Activated CD4-positive, alpha-beta T cell treated with anti-CD3 and anti-CD28 coated beads, Interleukin-2, amount 10 ng/mL, durations not matched to agents 7 days and 5 days (primary cell): Measurements from ENCODE around the gene ST3GAL4. TPM values are rescaled to one million over a fixed set of nuclear protein-coding genes. Genes with fewer than 3 reads are reported as not detected.

Experiments
- CTCF ChIA-PET: fragments of 350-600 bp; sonication (Branson Sonifier 250); formaldehyde crosslinking; loops from one replicate; lab custom pipeline; 2021; ENCODE audit warnings: antibody characterized with exemption; lab: Charles Lee
- POLR2A ChIA-PET: fragments of 350-600 bp; sonication (Branson Sonifier 250); formaldehyde crosslinking; loops from one replicate; lab custom pipeline; 2021; ENCODE audit warnings: antibody characterized with exemption; lab: Charles Lee
- DNase-seq: peaks from one replicate; pipeline ENCODE4 v3.0.0-alpha.2; 2020
- H3K27ac Mint-ChIP-seq: one replicate; pipeline ENCODE4 v1.8.0; 2021; ENCODE audit warnings: mild to moderate bottlenecking, moderate library complexity, mixed read lengths
- H3K27me3 Mint-ChIP-seq: one replicate; pipeline ENCODE4 v1.8.0; 2021; ENCODE audit warnings: mixed read lengths
- H3K36me3 Mint-ChIP-seq: one replicate; pipeline ENCODE4 v1.8.0; 2021; ENCODE audit warnings: low read depth, mixed read lengths
- H3K4me1 Mint-ChIP-seq: one replicate; pipeline ENCODE4 v1.8.0; 2021; ENCODE audit warnings: mixed read lengths
- H3K4me3 Mint-ChIP-seq: one replicate; pipeline ENCODE4 v1.8.0; 2021; ENCODE audit warnings: mild to moderate bottlenecking, moderate library complexity, mixed read lengths
- H3K9me3 Mint-ChIP-seq: one replicate; pipeline ENCODE4 v1.8.0; 2021; ENCODE audit warnings: mixed read lengths
- total RNA-seq, 2 experiments: library from RNA; stranded (reverse); gene quantifications; one replicate each; pipeline ENCODE4 v1.2.3, GENCODE V29; 2021

ST3GAL4 gene
- total RNA-seq, 2 experiments from 2014 or later: 7.5 to 7.6 TPM

- Mint-ChIP-seq H3K9me3 (no peaks in the 10 kb centered on the region), H3K36me3 (no peaks in the 10 kb centered on the region), H3K27me3 (no peaks in the 10 kb centered on the region), H3K27ac (no peak overlapping the region), H3K4me1 (no peaks in the 10 kb centered on the region), H3K4me3 (no peak overlapping the region)
- ChIA-PET POLR2A (no interaction called here), CTCF (interaction anchor here (1.3 to 1.4 kb wide), 2 partner anchors 10 to 18 kb away, joined by 4 read pairs; no protein-coding TSS in a partner anchor)
- DNase-seq: no peak
Measured at GRCh38 chr11:126403022-126403581, 47.6 kb downstream of the ST3GAL4 start.

- POLR2A ChIA-PET: no interaction called here
- Mint-ChIP-seq H3K36me3 (no peaks in the 10 kb centered on the region), H3K27me3 (no peaks in the 10 kb centered on the region), H3K4me3 (no peak overlapping the region), H3K9me3 (no peaks in the 10 kb centered on the region), H3K4me1 (no peaks in the 10 kb centered on the region), H3K27ac (no peak overlapping the region)
- CTCF ChIA-PET: interaction anchor here (1.4 kb wide), 1 partner anchor 17 kb away, joined by 4 read pairs; no protein-coding TSS in a partner anchor
- DNase-seq: no peak
Measured at GRCh38 chr11:126403658-126404057, 48.2 kb downstream of the ST3GAL4 start.

GRCh38 chr11:126404367-126404766, 48.9 kb downstream of the ST3GAL4 start:
- Mint-ChIP-seq H3K27ac (no peak overlapping the region), H3K4me1 (no peaks in the 10 kb centered on the region), H3K9me3 (no peaks in the 10 kb centered on the region), H3K4me3 (no peak overlapping the region), H3K27me3 (no peaks in the 10 kb centered on the region), H3K36me3 (no peaks in the 10 kb centered on the region)
- CTCF ChIA-PET: no interaction called here
- POLR2A ChIA-PET: no interaction called here
- no peak for DNase-seq

- DNase-seq: no peak
- Mint-ChIP-seq H3K27ac (no peak overlapping the region), H3K36me3 (no peaks in the 10 kb centered on the region), H3K9me3 (no peaks in the 10 kb centered on the region), H3K4me3 (no peak overlapping the region), H3K27me3 (no peaks in the 10 kb centered on the region), H3K4me1 (no peaks in the 10 kb centered on the region)
- POLR2A ChIA-PET: no interaction called here
- CTCF ChIA-PET: no interaction called here
Measured at GRCh38 chr11:126405374-126405773, 49.9 kb downstream of the ST3GAL4 start.

GRCh38 chr11:126405906-126406305, 50.4 kb downstream of the ST3GAL4 start:
- H3K4me3 Mint-ChIP-seq: no peak overlapping the region
- no peak for DNase-seq
- ChIA-PET CTCF (interaction anchor here (1.5 kb wide), 1 partner anchor 75 kb away, joined by 4 read pairs; no protein-coding TSS in a partner anchor), POLR2A (no interaction called here)
- H3K9me3 Mint-ChIP-seq: no peaks in the 10 kb centered on the region
- H3K4me1 Mint-ChIP-seq: no peaks in the 10 kb centered on the region
- H3K36me3 Mint-ChIP-seq: no peaks in the 10 kb centered on the region
- no peaks in the 10 kb centered on the region for H3K27me3 Mint-ChIP-seq
- no peak overlapping the region for H3K27ac Mint-ChIP-seq

- no peaks in the 10 kb centered on the region for H3K4me1 Mint-ChIP-seq
- no peaks in the 10 kb centered on the region for H3K27me3 Mint-ChIP-seq
- no peaks in the 10 kb centered on the region for H3K9me3 Mint-ChIP-seq
- ChIA-PET POLR2A (no interaction called here), CTCF (interaction anchor here (1.5 kb wide), 1 partner anchor 74 kb away, joined by 4 read pairs; no protein-coding TSS in a partner anchor)
- DNase-seq: no peak
- H3K4me3 Mint-ChIP-seq: no peak overlapping the region
- H3K27ac Mint-ChIP-seq: no peak overlapping the region
- no peaks in the 10 kb centered on the region for H3K36me3 Mint-ChIP-seq
Measured at GRCh38 chr11:126406368-126406767, 50.9 kb downstream of the ST3GAL4 start.

- no peaks in the 10 kb centered on the region for H3K36me3 Mint-ChIP-seq
- no peaks in the 10 kb centered on the region for H3K27me3 Mint-ChIP-seq
- H3K4me1 Mint-ChIP-seq: no peaks in the 10 kb centered on the region
- CTCF ChIA-PET: interaction anchor here (1.5 kb wide), 1 partner anchor 74 kb away, joined by 4 read pairs; no protein-coding TSS in a partner anchor
- no peaks in the 10 kb centered on the region for H3K9me3 Mint-ChIP-seq
- no peak for DNase-seq
- peak overlapping the region; percentile 46 for H3K27ac Mint-ChIP-seq
- no peak overlapping the region for H3K4me3 Mint-ChIP-seq
- POLR2A ChIA-PET: no interaction called here
Measured at GRCh38 chr11:126407101-126407521, 51.6 kb downstream of the ST3GAL4 start.

GRCh38 chr11:126407682-126408288, 52.3 kb downstream of the ST3GAL4 start:
- no peak overlapping the region for H3K4me3 Mint-ChIP-seq
- H3K4me1 Mint-ChIP-seq: no peaks in the 10 kb centered on the region
- POLR2A ChIA-PET: no interaction called here
- CTCF ChIA-PET: no interaction called here
- no peak for DNase-seq
- no peak overlapping the region for H3K27ac Mint-ChIP-seq
- no peaks in the 10 kb centered on the region for H3K27me3 Mint-ChIP-seq
- H3K9me3 Mint-ChIP-seq: no peaks in the 10 kb centered on the region
- no peaks in the 10 kb centered on the region for H3K36me3 Mint-ChIP-seq

- DNase-seq: no peak
- Mint-ChIP-seq H3K27me3 (no peaks in the 10 kb centered on the region), H3K27ac (no peak overlapping the region), H3K4me1 (no peaks in the 10 kb centered on the region), H3K36me3 (no peaks in the 10 kb centered on the region), H3K9me3 (no peaks in the 10 kb centered on the region), H3K4me3 (no peak overlapping the region)
- ChIA-PET POLR2A (no interaction called here), CTCF (no interaction called here)
Measured at GRCh38 chr11:126408496-126408895, 53.0 kb downstream of the ST3GAL4 start.

- H3K27ac Mint-ChIP-seq: no peak overlapping the region
- H3K36me3 Mint-ChIP-seq: no peaks in the 10 kb centered on the region
- H3K4me1 Mint-ChIP-seq: no peaks in the 10 kb centered on the region
- no peaks in the 10 kb centered on the region for H3K9me3 Mint-ChIP-seq
- ChIA-PET POLR2A (no interaction called here), CTCF (no interaction called here)
- H3K27me3 Mint-ChIP-seq: no peaks in the 10 kb centered on the region
- H3K4me3 Mint-ChIP-seq: no peak overlapping the region
- DNase-seq: no peak
Measured at GRCh38 chr11:126408901-126409619, 53.6 kb downstream of the ST3GAL4 start.

GRCh38 chr11:126409620-126409985, 54.1 kb downstream of the ST3GAL4 start:
- no peaks in the 10 kb centered on the region for H3K27me3 Mint-ChIP-seq
- H3K36me3 Mint-ChIP-seq: no peaks in the 10 kb centered on the region
- no peak for DNase-seq
- CTCF ChIA-PET: interaction anchor here (0.6 kb wide), 1 partner anchor 297 kb away, joined by 4 read pairs; no protein-coding TSS in a partner anchor
- POLR2A ChIA-PET: no interaction called here
- no peak overlapping the region for H3K4me3 Mint-ChIP-seq
- no peaks in the 10 kb centered on the region for H3K9me3 Mint-ChIP-seq
- H3K27ac Mint-ChIP-seq: no peak overlapping the region
- no peaks in the 10 kb centered on the region for H3K4me1 Mint-ChIP-seq

- H3K9me3 Mint-ChIP-seq: no peaks in the 10 kb centered on the region
- peak overlapping the region; percentile 28 for H3K27ac Mint-ChIP-seq
- H3K27me3 Mint-ChIP-seq: no peaks in the 10 kb centered on the region
- POLR2A ChIA-PET: no interaction called here
- no peak overlapping the region for H3K4me3 Mint-ChIP-seq
- no peak for DNase-seq
- no peaks in the 10 kb centered on the region for H3K4me1 Mint-ChIP-seq
- CTCF ChIA-PET: no interaction called here
- no peaks in the 10 kb centered on the region for H3K36me3 Mint-ChIP-seq
Measured at GRCh38 chr11:126410649-126411048, 55.2 kb downstream of the ST3GAL4 start.

- Mint-ChIP-seq H3K4me1 (peaks cover 7% of the 10 kb centered on the region), H3K9me3 (no peaks in the 10 kb centered on the region), H3K27ac (no peak overlapping the region), H3K27me3 (no peaks in the 10 kb centered on the region), H3K36me3 (no peaks in the 10 kb centered on the region), H3K4me3 (no peak overlapping the region)
- ChIA-PET CTCF (interaction anchor here (1.5 kb wide), 1 partner anchor 68 kb away, joined by 3 read pairs; no protein-coding TSS in a partner anchor), POLR2A (no interaction called here)
- no peak for DNase-seq
Measured at GRCh38 chr11:126411971-126412381, 56.5 kb downstream of the ST3GAL4 start.
